GM10266 (cell line): ENCODE results near the gene STARD3NL.

Experiments used
- DNase-seq: peaks from one replicate; pipeline ENCODE4 v3.0.0; 2012; ENCODE audit errors: extremely low spot score
- TF ChIP-seq, protein P1 (sequence below): IDR thresholded peaks from 2 replicates; pipeline ENCODE4 v1.5.1; 2012; ENCODE audit warnings: mild to moderate bottlenecking, low read depth; ENCODE audit not compliant: control insufficient read depth, insufficient read depth; ENCODE audit errors: missing control alignments

STARD3NL gene, protein sequence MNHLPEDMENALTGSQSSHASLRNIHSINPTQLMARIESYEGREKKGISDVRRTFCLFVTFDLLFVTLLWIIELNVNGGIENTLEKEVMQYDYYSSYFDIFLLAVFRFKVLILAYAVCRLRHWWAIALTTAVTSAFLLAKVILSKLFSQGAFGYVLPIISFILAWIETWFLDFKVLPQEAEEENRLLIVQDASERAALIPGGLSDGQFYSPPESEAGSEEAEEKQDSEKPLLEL

DNA sequence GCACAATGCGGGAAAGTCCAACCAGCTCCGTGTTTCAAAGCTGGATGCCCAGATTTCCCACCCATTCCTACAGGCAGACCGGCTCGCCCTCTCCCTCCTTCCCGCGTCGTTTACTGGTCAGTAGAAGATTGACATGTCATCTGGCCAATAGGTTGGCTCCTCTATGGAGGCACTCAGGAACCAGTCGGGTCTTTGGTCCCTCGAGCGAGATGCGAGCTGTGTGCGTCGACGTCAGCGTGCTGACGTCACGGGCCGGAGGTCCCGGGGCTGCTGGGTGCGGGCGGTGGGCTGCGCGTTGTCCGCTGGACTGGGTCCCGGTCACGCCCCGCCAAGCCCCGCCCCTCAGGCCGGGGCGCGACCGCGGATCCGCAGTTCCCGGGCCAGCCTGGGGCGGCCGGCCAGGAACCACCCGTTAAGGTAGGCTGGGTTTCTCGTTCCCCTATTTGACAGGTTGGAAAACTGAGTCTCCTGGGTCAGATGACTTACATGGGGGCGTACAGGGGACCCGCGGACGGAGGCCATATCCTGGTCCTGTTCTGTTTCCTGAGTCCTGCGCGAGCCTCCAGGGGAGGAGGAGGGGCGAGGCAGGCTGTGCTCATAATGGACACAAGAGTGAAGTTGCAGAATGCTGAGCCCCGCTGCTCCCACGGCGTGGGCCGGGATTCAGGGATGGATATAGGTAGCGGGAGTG lies at the start of gene STARD3NL:
TSS of gene STARD3NL (plus strand) at position 242 of the 691 bp plus-strand sequence. CDS start 29,260 bp downstream, outside the sequence.
- TF ChIP-seq, protein P1, sequence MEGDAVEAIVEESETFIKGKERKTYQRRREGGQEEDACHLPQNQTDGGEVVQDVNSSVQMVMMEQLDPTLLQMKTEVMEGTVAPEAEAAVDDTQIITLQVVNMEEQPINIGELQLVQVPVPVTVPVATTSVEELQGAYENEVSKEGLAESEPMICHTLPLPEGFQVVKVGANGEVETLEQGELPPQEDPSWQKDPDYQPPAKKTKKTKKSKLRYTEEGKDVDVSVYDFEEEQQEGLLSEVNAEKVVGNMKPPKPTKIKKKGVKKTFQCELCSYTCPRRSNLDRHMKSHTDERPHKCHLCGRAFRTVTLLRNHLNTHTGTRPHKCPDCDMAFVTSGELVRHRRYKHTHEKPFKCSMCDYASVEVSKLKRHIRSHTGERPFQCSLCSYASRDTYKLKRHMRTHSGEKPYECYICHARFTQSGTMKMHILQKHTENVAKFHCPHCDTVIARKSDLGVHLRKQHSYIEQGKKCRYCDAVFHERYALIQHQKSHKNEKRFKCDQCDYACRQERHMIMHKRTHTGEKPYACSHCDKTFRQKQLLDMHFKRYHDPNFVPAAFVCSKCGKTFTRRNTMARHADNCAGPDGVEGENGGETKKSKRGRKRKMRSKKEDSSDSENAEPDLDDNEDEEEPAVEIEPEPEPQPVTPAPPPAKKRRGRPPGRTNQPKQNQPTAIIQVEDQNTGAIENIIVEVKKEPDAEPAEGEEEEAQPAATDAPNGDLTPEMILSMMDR: no peak
- DNase-seq: peak; percentile 97

DNA sequence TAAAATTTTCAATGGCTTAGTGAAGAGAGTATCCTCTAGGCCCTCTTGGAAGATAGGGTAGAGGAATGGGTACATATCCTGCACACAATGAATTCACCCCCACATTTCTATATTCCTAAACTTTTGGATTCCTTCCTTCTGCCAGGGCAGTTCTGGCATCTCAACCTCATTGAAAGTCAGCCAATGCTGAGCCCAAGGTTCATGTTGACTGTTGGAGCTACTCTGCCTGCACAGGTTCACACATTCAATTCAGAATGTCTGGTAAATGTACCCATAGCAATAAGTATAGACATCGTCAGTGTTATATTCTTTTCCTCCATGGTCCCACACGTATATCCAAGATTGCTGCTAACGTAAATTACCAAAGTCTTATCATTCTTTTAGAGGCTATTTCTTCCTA lies 48.9 kb upstream of the STARD3NL start:
- DNase-seq: no peak
- TF ChIP-seq, protein P1: no peak

DNA sequence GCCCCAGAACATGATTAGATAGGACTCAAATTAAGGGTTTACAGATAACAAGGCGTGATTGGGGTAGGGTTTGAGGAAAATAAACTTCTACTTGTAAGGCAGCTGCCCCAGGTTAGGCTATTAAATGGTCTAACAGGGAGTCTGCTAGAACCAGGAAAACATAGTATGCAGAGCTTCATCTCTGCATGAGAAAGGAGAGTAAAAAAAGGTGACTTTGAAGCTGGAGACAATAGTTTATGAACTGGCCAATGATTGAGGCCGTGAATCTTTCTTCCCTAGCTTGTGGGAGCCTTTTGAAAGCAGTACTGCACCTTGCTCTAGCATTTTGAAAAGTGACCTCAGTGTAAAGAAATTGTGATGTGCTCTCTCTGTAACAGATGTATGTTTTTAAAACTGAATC lies 48.5 kb upstream of the STARD3NL start:
- DNase-seq: no peak
- TF ChIP-seq, protein P1: no peak

DNA sequence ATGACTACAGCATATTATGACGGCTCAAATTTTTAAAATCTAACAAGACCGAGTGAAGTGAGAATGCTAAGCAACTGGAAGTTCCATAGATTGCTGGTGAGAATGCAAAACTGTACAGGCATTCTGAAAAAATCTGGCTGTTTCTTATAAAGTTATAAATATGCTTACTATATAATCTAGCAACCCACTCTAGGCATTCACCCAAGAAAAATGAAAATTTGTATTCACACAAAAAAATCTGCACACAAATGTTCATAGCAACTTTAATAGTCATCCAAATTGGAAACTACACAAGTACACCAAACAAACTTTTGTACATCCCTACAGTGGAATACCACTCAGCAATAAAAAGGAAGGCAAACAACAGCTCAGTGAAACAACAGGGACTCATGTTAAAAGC lies 39.9 kb upstream of the STARD3NL start:
- no peak for DNase-seq
- TF ChIP-seq, protein P1: no peak

DNA sequence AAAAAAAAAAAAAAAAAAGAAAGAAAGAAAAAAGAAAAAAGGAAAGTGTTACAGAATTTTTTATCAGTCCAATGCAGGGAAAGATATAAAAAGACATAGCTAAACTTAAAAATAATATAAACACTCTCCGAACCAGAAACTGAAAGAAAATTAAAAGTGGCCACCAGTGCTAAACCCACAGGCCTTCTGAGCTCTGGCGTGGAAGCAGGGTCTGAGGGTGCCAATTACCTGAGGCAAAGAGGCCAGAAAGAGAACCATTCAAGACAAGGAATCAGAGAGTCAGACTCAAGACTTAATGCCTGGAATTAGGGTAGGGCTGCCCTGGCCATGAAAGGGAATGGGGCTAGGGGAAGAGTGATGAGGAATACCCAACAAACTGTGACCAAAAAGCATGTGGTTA lies 36.9 kb upstream of the STARD3NL start:
- TF ChIP-seq, protein P1: no peak
- no peak for DNase-seq

DNA sequence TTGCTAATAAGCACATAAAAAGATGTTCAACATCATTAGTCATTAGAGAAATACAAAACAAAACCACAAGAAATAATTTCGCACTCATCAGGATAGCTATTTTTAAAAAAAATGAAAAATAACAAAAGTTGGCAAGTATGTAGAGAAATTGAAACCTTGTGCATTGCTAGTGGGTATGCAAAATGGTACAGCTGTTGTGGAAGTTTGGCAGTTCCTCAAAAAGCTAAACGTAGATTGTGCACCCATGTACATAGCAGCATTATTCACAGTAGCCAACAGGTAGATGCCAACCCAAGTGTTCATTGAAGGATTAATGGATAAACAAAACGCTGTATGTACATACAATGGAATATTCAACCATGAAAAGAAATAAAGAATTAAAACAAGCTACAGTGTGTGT lies 35.3 kb upstream of the STARD3NL start:
- TF ChIP-seq, protein P1: no peak
- no peak for DNase-seq

DNA sequence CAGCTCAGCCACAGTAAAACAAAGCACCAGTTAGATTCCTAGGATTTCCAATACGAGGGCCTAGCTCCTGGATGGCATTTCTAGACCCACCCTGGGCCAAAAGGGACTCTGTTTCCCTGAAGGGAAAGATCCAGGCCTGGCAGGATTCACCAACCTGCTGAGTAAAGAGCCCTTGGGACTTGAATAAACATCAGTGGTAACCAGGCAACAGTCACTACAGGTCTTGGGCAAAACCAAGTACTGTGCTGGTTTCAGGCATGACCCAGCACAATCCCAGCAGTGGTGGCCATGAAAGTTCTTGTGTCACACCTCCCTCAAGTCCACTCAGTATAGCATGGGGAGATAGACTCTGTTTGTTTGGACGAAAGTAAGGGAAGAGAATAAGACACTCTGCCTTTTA lies 31.0 kb upstream of the STARD3NL start:
- no peak for DNase-seq
- TF ChIP-seq, protein P1: no peak
